ENCODE results near the gene EMP2.

DNA sequence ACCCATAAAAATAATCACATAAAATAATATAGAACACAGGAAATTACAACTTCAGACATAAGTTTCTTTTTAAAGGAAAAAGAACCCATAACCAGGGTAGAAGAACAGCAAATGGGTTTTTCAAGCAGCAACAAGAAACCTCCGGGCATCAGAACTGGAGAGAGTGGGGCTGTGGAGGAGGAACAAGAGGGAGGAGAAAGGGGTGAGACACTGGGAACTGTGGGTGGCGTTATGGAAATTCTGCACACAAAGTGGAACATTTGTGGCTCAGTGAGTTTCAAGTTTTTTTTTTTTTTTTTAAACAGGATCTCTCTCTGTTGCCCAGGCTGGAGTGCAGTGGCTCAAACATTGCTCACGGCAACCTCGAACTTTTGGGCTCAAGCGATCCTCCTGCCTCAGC is 22.6 kb downstream of the EMP2 start:
- no peak for TF ChIP-seq GLIS3 (CRISPR knock-in tag; IDR thresholded peaks at IDR 0.05)
- TF ChIP-seq ZFP3 (CRISPR knock-in tag; IDR thresholded peaks at IDR 0.05), result no peak
- TF ChIP-seq, protein P1, sequence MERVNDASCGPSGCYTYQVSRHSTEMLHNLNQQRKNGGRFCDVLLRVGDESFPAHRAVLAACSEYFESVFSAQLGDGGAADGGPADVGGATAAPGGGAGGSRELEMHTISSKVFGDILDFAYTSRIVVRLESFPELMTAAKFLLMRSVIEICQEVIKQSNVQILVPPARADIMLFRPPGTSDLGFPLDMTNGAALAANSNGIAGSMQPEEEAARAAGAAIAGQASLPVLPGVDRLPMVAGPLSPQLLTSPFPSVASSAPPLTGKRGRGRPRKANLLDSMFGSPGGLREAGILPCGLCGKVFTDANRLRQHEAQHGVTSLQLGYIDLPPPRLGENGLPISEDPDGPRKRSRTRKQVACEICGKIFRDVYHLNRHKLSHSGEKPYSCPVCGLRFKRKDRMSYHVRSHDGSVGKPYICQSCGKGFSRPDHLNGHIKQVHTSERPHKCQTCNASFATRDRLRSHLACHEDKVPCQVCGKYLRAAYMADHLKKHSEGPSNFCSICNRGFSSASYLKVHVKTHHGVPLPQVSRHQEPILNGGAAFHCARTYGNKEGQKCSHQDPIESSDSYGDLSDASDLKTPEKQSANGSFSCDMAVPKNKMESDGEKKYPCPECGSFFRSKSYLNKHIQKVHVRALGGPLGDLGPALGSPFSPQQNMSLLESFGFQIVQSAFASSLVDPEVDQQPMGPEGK (CRISPR knock-in tag; IDR thresholded peaks at IDR 0.05; ENCODE audit: borderline replicate concordance), result no peak
- no peak for TF ChIP-seq PPARA (CRISPR knock-in tag; IDR thresholded peaks at IDR 0.05; ENCODE audit: borderline replicate concordance)
- TF ChIP-seq, protein P2, sequence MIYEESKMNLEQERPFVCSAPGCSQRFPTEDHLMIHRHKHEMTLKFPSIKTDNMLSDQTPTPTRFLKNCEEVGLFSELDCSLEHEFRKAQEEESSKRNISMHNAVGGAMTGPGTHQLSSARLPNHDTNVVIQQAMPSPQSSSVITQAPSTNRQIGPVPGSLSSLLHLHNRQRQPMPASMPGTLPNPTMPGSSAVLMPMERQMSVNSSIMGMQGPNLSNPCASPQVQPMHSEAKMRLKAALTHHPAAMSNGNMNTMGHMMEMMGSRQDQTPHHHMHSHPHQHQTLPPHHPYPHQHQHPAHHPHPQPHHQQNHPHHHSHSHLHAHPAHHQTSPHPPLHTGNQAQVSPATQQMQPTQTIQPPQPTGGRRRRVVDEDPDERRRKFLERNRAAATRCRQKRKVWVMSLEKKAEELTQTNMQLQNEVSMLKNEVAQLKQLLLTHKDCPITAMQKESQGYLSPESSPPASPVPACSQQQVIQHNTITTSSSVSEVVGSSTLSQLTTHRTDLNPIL (CRISPR knock-in tag; IDR thresholded peaks at IDR 0.05; ENCODE audit: low read depth), result no peak
- no peak for TF ChIP-seq BACH2 (CRISPR knock-in tag; IDR thresholded peaks at IDR 0.05; ENCODE audit: borderline replicate concordance)

Measured in SK-N-SH treated with all-trans-retinoic acid at 6 μM for 48 hours (cell line).